Mammary epithelial cell (primary cell): ENCODE results near the gene ACTN1.

Source experiments
- EZH2 ChIP-seq: IDR thresholded peaks from 2 replicates; pipeline ENCODE4 v1.6.1; 2012; ENCODE audit warnings: low read length, inconsistent platforms, borderline replicate concordance
- TF ChIP-seq, protein P1 (sequence below), 2 donors: IDR thresholded peaks in 1 of 2; conservative IDR thresholded peaks in 1 of 2; 2 replicates each; pipeline ENCODE4 v1.5.1; 2011 to 2012; ENCODE audit warnings: inconsistent platforms in 2 of 2, low read length in 2 of 2, mild to moderate bottlenecking in 2 of 2, control low read depth in 1 of 2, low read depth in 1 of 2; ENCODE audit not compliant: insufficient read depth in 1 of 2; ENCODE audit errors: extremely low read depth in 1 of 2

DNA sequence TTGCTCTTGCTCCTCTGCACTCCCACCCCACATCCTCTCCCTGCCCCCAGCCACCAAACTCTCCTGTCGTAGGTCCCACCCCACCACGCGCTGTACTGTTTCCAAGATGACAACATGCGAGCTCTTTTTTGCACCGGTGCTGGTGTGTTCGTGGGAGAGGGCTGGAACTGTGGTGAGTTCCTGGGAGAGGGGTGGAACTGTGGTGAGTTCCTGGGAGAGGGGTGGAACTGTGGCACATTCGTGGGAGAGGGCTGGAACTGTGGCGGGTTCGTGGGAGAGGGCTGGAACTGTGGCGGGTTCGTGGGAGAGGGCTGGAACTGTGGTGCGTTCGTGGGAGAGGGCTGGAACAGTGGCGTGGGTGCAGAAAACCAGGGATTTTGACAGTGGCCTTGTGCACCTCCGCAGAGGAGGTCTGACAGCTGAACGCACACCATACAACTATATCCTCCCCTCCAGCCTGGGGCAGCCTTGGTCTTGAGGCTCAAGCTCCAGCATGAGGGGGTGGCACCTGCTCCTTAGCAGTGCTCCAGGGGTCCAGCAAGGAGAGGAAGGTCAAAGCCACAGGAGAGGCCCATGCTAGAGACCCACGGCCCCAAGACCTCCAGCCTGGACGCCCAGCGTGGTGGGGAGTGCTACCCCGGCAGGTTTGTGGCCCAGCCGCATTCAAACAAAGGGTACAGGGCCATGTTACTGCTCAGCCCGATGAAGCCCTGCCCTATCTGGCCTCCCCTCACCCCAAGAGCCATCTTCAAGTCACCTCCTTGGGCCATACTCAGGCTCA, 50.1 kb downstream of the ACTN1 start:
- TF ChIP-seq, protein P1, sequence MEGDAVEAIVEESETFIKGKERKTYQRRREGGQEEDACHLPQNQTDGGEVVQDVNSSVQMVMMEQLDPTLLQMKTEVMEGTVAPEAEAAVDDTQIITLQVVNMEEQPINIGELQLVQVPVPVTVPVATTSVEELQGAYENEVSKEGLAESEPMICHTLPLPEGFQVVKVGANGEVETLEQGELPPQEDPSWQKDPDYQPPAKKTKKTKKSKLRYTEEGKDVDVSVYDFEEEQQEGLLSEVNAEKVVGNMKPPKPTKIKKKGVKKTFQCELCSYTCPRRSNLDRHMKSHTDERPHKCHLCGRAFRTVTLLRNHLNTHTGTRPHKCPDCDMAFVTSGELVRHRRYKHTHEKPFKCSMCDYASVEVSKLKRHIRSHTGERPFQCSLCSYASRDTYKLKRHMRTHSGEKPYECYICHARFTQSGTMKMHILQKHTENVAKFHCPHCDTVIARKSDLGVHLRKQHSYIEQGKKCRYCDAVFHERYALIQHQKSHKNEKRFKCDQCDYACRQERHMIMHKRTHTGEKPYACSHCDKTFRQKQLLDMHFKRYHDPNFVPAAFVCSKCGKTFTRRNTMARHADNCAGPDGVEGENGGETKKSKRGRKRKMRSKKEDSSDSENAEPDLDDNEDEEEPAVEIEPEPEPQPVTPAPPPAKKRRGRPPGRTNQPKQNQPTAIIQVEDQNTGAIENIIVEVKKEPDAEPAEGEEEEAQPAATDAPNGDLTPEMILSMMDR (conservative IDR thresholded peaks at IDR 0.05 in 1 of 2, IDR thresholded peaks at IDR 0.05 in 1 of 2; ENCODE audit: extremely low read depth in 1 of 2, insufficient read depth in 1 of 2, low read depth in 1 of 2, low read length in 2 of 2): no peak
- TF ChIP-seq EZH2: no peak
